Medulla oblongata (tissue), 1 donor: Measurements from ENCODE around the gene PERM1.
A peak's percentile ranks its signal among the peaks of the same experiment; 100 is the strongest.
"Not testable (repeated sequence)": the region's sequence is repeated elsewhere in the genome, so short reads cannot be mapped to it uniquely, and the experiment has no call there.

Experiments used
- DNase-seq: peaks from one replicate; pipeline ENCODE4 v3.0.0-alpha.2; 2015; ENCODE audit errors: extremely low spot score

The PERM1 gene, protein sequence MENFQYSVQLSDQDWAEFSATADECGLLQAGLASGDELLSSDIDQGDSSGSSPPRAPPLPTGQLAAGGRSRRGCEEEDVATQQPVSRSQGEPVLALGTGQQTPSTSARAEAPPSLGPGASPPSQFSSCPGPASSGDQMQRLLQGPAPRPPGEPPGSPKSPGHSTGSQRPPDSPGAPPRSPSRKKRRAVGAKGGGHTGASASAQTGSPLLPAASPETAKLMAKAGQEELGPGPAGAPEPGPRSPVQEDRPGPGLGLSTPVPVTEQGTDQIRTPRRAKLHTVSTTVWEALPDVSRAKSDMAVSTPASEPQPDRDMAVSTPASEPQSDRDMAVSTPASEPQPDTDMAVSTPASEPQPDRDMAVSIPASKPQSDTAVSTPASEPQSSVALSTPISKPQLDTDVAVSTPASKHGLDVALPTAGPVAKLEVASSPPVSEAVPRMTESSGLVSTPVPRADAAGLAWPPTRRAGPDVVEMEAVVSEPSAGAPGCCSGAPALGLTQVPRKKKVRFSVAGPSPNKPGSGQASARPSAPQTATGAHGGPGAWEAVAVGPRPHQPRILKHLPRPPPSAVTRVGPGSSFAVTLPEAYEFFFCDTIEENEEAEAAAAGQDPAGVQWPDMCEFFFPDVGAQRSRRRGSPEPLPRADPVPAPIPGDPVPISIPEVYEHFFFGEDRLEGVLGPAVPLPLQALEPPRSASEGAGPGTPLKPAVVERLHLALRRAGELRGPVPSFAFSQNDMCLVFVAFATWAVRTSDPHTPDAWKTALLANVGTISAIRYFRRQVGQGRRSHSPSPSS

DNA sequence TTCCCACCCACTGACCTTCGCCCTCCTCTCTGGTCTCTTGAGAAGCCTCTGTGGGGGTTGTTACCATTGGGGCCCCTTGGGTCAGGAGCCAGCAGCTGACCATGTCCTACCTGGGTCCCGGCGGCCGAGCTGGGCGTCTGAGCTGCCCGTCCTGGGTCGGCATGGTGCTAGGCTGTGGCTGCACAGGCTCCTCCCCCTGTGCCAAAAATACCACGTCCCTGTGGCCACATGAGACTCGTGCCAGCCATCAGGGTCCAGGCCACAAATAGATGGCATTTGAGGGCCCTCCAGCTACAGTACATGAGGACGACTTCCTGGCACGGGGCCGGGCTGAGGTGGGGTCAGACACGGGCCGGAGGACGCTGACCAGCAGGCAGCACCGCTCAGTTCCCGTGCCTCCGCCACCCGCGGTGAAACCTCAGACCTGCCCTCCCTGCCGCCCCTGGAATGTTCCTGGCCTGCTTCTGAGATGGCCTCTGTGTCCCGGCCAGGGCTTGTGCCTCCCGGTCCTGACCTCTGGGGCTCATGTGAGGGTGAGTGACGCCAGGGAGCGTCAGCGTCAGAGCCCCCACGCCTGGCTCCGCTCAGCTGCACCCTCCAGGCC, at the start of gene PERM1:
Gene PERM1 (minus strand): TSS at position 139 of the 604 bp plus-strand sequence. CDS start 1,064 bp downstream, outside the sequence.
- no peak for DNase-seq

GRCh38 chr1:1030867-1031658, 49.2 kb upstream of the PERM1 start:
- DNase-seq: peak; percentile 35

DNA sequence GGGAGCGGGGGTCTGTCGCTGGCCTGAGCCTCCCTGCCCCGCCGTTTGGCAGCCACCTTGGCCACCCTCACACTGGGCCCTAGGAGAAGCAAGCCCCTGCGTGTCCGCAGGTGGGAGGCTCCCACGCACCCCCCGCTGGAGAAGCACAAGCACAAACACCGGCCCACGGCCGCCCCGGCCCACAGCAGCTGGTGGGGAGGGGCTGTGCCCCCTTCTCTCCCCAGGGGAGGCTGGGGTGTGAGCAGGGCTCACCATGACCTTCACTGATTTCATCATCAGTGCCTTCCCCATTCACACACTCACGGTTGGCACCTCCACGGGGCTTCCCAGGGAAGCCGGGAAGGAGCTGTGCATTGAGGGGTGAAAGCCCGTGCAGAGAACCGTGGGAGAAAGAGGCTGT, 45.9 kb upstream of the PERM1 start:
- no peak for DNase-seq

- no peak for DNase-seq
These were observed 44.9 kb upstream of the PERM1 start for GRCh38 chr1:1026599-1027413.

GRCh38 chr1:1025730-1026129, 43.8 kb upstream of the PERM1 start:
- DNase-seq: no peak

- peak; percentile 29 for DNase-seq
These were observed 43.1 kb upstream of the PERM1 start for GRCh38 chr1:1024771-1025699.

DNA sequence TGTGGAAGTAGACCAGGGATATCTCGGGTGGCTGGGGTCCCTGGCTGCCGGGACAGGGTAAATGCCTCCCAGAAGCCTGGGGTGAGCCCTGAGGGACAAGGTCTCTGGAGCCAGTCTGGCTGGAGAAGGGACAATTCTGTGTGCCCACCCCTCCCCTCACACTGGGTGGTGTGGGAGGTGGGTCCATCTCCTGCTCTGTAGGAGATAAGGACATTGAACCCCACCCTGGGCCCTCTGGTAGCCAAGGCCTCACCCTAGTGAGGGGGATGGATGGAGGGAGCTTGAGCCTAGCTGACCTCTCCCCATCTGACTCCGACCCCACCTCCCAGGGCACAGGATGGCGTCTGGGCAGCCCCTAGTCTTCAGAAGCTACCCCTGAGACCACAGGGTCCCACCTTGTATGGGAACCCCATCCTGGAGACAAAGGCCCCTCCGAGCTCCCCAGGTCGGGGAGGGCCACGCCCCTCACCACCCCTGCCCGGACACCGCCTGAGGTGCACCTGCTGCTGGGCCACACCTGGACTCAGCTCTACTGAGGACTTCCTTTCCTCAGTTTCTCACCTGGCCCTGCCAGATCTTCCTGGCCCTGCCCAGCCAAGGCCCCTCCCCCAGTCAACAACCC, 42.4 kb upstream of the PERM1 start:
- no peak for DNase-seq

DNA sequence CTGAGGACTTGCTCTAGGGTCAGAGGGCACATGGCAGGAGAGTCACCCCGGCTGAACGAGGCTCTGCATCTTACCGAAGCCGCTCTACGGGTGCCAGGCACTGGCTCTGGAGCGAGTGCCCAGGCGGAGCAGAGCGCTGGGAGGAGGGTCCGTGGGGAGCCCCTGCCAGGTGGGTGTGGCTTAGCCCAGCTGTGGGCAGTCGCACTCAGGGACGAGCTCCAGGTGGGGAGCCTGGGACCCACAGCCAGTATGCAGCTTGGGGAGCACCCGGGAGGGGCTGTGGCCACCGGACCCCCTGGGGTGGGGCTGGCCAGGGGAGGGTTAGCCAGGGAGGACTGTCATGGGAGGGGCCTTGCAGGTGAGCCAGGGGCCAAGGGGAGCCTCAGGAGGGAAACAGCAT, 41.8 kb upstream of the PERM1 start:
- no peak for DNase-seq

- no peak for DNase-seq
These were observed 40.6 kb upstream of the PERM1 start for GRCh38 chr1:1022302-1023009.

- DNase-seq: no peak
These were observed 40.0 kb upstream of the PERM1 start for GRCh38 chr1:1021920-1022259.

DNA sequence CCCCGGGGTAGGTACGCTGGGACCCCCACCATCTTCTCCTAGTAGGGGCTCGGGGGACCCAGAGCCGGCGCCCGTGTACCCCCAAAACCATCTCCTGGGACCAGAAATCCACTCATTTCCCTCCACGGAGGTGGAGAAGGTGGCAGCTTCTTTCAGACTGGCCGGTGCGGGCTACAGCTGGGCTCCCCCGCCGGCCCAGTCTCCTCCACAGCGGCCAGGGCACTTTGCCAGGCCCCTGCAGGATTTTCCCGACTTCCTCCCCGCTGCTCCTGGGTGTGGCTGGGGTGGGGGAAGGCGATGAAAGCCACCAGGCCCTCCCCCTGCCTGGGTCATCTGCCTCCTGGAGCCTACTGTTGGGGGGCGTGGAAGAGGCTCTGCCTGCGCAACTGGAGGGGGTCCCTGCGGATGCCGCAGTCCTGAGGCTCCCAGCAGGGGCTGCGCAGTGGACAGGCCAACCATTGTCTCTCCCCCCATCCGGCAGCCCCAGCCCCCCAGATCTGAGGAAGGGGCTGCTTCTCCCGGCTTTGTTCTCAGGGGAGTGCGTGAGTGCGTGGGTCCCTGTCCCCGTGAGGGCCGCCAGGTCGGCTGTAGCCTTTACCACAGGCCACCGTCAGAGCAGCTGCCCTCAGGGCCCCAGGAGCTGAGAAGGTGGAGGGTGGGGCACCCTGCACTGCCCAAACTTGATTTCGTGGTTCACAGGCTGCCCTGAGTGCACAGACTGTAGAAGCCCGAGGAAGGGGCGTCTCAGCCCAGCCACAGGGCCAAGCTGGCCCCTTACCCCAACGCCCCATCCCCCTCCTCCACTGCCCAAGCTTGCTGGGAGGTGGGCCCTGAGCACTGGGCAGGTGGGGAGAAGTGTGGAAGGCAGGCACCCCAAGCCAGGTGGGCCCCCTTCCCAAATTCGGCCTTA, 39.4 kb upstream of the PERM1 start:
- no peak for DNase-seq

DNA sequence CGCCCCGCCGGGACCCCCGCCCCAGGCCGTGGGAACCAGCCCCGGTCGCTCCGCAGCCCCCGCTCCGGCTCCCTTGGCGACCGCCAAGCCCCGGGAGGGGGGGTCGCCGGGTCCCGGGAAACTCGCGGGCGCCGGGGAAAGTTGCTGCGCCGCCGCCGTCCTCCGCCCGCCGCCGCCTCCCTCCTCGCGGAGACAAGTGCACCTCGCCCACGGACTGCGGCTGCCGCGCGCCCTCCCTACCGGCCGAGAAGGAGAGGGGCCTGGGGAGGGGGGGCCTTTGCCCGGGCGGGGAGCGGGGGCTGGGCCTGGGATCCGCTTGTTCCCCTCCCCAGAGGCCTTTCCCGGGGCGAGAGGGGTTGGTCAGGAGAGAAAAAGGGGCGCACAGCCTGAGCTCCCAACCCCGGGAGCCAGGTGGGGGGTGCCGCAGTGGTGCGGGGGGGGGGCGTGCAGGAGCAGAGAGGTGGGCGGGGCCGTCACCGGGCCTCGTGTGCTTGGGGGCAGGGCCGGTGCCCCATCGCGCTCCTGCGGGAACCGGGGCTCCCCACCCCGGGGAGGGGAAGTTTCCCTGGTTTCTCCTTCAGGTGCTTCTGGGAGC, 38.6 kb upstream of the PERM1 start:
- no peak for DNase-seq

DNA sequence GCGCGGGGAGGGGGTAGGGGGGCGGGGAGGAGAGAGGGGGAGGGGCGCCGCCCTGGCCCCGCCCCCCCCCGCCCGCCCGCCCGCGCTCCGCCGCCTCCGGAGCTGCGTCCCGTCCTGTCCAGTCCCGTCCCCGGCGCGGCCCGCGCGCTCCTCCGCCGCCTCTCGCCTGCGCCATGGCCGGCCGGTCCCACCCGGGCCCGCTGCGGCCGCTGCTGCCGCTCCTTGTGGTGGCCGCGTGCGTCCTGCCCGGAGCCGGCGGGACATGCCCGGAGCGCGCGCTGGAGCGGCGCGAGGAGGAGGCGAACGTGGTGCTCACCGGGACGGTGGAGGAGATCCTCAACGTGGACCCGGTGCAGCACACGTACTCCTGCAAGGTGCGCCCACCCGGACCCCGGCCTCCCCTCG, 38.1 kb upstream of the PERM1 start, which contains the start of gene AGRN:
Gene AGRN (plus strand): TSS at position 121 of the 405 bp plus-strand sequence. CDS start 53 bp downstream, at position 174.
- DNase-seq: peak; percentile 24

DNA sequence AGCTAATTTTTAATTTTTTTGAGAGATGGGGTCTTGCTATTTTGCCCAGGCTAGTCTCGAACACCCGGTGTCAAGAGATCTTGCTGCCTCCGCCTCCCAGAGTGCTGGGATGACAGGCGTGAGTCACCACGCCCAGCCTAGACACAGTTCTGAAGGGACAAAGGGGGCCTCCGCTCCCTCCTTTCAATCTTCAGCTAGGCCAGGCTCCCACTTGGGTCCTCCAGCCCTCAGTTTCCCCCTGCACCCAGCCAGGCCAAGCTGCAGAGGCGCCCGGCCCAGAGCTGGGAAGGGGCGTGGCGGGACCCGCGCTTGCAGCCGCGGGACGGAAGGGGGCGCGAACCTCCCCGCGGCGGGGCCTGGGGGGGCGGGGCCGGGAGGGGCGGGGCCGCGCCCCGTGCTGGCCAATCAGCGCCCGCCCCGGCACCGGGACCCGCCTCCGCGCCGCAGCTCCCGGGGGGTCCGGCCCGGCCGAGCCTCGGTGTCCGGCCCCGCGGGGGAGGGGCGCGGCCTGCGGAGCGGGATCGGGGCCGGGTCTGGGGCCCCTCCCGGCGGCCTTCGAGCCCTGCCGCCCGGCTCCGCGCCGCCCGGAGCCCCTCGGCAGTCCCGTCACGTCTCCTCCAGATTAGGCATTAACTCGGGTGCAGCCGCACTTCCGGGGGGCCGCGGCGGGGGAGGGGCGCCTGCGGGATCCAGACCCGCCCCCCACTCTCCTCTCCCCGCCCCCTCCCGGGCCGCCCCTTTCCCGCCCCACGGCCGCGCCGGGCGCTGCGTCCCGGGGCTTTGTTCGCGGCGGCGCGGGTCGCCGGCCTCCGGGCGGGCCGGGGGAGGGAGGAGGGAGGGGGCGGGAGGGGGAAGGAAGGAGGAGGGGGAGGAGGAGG, 37.5 kb upstream of the PERM1 start:
- DNase-seq: peak; percentile 87

DNA sequence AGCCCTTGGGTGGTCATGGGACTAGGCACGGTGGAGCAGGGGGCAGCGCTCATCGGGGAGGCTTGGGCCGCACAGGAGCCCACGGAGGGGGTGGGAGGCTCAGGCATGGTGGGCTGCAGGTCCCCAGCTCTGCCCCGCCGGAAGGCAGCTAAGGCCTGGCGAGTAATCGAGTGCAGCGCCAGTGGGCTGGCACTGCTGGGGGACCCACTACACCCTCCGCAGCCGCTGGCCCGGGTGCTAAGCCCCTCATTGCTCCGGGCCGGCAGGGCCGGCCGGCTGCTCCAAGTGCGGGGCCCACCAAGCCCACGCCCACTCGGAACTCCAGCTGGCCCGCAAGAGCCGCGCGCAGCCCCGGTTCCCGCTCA, 36.4 kb upstream of the PERM1 start:
- not testable (repeated sequence) for DNase-seq
